Type B pancreatic cell (in vitro differentiated cells): Measurements from ENCODE around the gene TMEM154. TPM values are rescaled to one million over a fixed set of nuclear protein-coding genes. Genes with fewer than 3 reads are reported as not detected.

Experiments
- DNase-seq: peaks from one replicate; pipeline ENCODE4 v3.0.0; 2021; ENCODE audit warnings: mixed read lengths; ENCODE audit not compliant: unreplicated experiment; ENCODE audit errors: extremely low spot score
- H3K27ac Mint-ChIP-seq: 2 replicates; pipeline ENCODE4 v1.8.0; 2021; ENCODE audit warnings: mild to moderate bottlenecking, mixed read lengths
- H3K27me3 Mint-ChIP-seq: 2 replicates; pipeline ENCODE4 v1.8.0; 2021; ENCODE audit warnings: mixed read lengths
- H3K36me3 Mint-ChIP-seq: 2 replicates; pipeline ENCODE4 v1.8.0; 2021; ENCODE audit warnings: mixed read lengths
- H3K4me1 Mint-ChIP-seq: one replicate; pipeline ENCODE4 v1.8.0; 2021; ENCODE audit warnings: mixed read lengths; ENCODE audit not compliant: unreplicated experiment
- H3K4me3 Mint-ChIP-seq: 2 replicates; pipeline ENCODE4 v1.8.0; 2021; ENCODE audit warnings: mild to moderate bottlenecking, mixed read lengths
- H3K9me3 Mint-ChIP-seq: 2 replicates; pipeline ENCODE4 v1.8.0; 2021; ENCODE audit warnings: mixed read lengths
- CTCF ChIP-seq: fragments of 200-600 bp; sonication (generic); conservative IDR thresholded peaks from 2 replicates; pipeline ENCODE4 v1.5.0; 2021; ENCODE audit warnings: antibody characterized with exemption, mild to moderate bottlenecking
- total RNA-seq: library from RNA; stranded (reverse); gene quantifications from 2 replicates; pipeline ENCODE4 v1.2.1, GENCODE V29; 2021; ENCODE audit warnings: low replicate concordance

TMEM154 gene
- total RNA-seq, 1 donor from 2014 or later: 11.1 TPM

GRCh38 chr4:152644130-152644529, 35.7 kb downstream of the TMEM154 start:
- no peak for DNase-seq
- Mint-ChIP-seq H3K36me3 (no peaks in the 10 kb centered on the region), H3K4me3 (no peak overlapping the region), H3K4me1 (peaks cover 15% of the 10 kb centered on the region), H3K27ac (no peak overlapping the region), H3K9me3 (no peaks in the 10 kb centered on the region), H3K27me3 (no peaks in the 10 kb centered on the region)
- TF ChIP-seq CTCF: no peak

- no peak for DNase-seq
- Mint-ChIP-seq H3K27me3 (no peaks in the 10 kb centered on the region), H3K4me1 (peaks cover 15% of the 10 kb centered on the region), H3K9me3 (no peaks in the 10 kb centered on the region), H3K36me3 (no peaks in the 10 kb centered on the region), H3K27ac (peak overlapping the region; percentile 5), H3K4me3 (no peak overlapping the region)
- no peak for TF ChIP-seq CTCF
These were observed 36.4 kb downstream of the TMEM154 start for GRCh38 chr4:152643153-152644035.

- no peaks in the 10 kb centered on the region for H3K27me3 Mint-ChIP-seq
- TF ChIP-seq CTCF: peak; percentile 85
- no peak overlapping the region for H3K4me3 Mint-ChIP-seq
- H3K36me3 Mint-ChIP-seq: no peaks in the 10 kb centered on the region
- peak overlapping the region; percentile 25 for H3K27ac Mint-ChIP-seq
- H3K9me3 Mint-ChIP-seq: no peaks in the 10 kb centered on the region
- DNase-seq: no peak
- H3K4me1 Mint-ChIP-seq: peaks cover 4% of the 10 kb centered on the region
These were observed 39.5 kb downstream of the TMEM154 start for GRCh38 chr4:152640058-152640921.

GRCh38 chr4:152635851-152636250, 43.9 kb downstream of the TMEM154 start:
- TF ChIP-seq CTCF: no peak
- peaks cover 8% of the 10 kb centered on the region for H3K4me1 Mint-ChIP-seq
- no peaks in the 10 kb centered on the region for H3K9me3 Mint-ChIP-seq

GRCh38 chr4:152634110-152634760, 45.6 kb downstream of the TMEM154 start:
- Mint-ChIP-seq H3K36me3 (no peaks in the 10 kb centered on the region), H3K9me3 (no peaks in the 10 kb centered on the region), H3K4me3 (no peak overlapping the region), H3K27ac (peak overlapping the region; percentile 12), H3K4me1 (peaks cover 3% of the 10 kb centered on the region), H3K27me3 (no peaks in the 10 kb centered on the region)
- no peak for DNase-seq
- no peak for TF ChIP-seq CTCF

More at GRCh38 chr4:152635851-152636250, 43.9 kb downstream of the TMEM154 start:
- Mint-ChIP-seq H3K27ac (no peak overlapping the region), H3K4me3 (no peak overlapping the region), H3K27me3 (no peaks in the 10 kb centered on the region), H3K36me3 (no peaks in the 10 kb centered on the region)
- DNase-seq: no peak
